Right kidney (tissue), 1 donor: ENCODE measurements around the gene SAMD4A.

Experiments used
- DNase-seq: peaks from one replicate; pipeline ENCODE4 v3.0.0-alpha.2; 2016

Gene SAMD4A

DNA sequence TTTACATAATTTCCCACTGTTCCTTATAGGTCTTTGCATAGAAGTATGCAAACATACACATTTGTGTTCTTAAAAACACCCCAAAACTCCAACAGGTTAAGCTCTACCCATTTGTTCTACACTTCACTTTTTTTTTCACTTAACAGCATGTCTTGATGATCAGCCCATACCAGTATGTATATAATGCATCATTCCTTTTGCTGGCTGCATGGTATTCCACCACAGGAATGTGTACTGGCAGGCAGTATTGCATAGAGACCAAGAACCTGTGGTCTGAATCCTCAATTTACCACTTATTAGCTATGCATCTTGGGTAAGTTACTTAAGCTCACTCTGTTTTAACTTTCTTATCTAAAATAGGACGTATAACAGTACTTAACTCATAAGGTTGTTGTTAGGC, 65.5 kb downstream of the SAMD4A start:
- no peak for DNase-seq

DNA sequence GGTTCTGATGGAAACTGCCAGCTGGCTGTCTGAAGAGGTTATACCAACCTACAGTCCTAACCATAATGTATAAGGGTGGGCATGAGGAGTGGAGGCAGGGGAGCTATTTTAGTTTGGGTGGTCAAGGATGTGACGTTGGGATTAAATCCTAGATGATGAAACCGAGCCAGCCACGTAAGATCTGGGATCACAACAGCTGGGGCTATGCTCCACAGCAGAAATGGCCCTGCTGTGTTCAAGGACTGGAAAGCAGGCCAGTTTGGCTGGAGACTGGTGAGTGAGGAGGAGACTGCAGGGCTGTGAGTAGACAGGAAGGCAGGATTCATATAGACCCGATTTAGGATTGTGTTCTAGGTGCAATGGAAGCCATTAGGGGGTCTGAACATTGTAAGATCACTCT, 66.1 kb downstream of the SAMD4A start:
- DNase-seq, result no peak

- no peak for DNase-seq
Observed at GRCh38 chr14:54637270-54638134, 70.6 kb downstream of the SAMD4A start.

GRCh38 chr14:54638135-54638446, 71.2 kb downstream of the SAMD4A start:
- no peak for DNase-seq

GRCh38 chr14:54639611-54640010, 72.7 kb downstream of the SAMD4A start:
- DNase-seq, result no peak

GRCh38 chr14:54640506-54640905, 73.6 kb downstream of the SAMD4A start:
- no peak for DNase-seq

- no peak for DNase-seq
Observed at GRCh38 chr14:54642121-54642520, 75.2 kb downstream of the SAMD4A start.

- no peak for DNase-seq
Observed at GRCh38 chr14:54642801-54643695, 76.1 kb downstream of the SAMD4A start.

DNA sequence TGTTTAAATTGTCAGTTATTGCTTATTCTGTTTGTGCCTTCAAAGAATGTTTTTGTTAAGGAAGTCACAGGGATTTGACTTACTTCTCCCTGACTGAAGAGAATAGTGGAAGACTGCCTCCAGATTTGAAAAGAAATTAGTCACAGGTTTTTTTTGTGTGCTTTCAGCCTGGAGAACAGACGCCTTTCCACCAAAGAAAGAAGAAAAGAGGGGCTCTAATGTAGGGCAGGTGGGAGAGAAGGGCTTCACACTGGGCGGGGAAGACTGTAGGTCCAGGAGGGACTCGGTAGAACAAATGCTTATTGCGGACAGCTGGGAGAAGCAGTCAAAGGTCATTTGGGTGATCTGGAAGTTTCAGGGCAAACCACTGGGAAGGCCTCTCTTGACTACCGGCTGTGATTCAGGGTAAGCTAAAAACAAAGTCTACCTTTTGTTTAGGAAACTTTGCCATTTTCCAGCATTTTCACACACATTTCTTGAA, 76.8 kb downstream of the SAMD4A start:
- DNase-seq, result no peak

DNA sequence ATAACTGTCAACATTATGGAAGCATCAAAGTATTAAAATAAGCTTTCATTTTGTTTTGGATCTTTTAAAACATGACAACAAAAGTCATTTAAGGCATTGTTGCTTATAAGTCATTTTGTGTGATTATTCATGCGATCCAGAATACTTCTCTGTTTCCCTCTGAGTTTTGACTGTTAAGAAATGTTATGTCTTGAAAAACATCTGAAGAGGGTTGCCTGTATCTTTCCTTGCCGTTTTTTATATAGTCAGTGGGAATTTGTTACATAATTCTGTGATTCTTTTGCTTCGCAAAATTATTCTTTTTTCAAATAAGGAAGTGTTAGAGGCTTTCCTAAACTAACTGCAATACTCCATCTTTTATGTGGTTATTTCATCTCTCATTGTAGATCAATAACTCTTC, 78.7 kb downstream of the SAMD4A start:
- DNase-seq, result no peak

DNA sequence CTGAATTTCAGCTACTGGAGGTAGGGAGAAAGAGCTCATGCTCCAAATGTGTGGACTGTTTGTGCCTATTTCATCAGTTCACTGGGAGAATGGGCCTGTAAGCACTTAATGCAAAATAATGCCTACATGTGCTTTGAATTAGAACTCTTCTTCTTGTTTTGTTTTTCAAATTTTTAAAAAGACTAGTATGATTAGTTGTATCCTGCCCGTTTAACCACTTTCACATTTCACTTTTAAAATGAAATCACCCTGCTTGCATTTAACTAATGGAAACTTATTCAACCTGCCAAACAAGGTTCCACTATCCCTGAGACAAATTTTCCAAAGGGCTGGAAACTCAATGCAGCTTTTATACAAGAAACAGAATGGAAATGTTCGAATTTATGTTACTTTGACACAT, 79.7 kb downstream of the SAMD4A start:
- DNase-seq, result no peak

GRCh38 chr14:54647378-54647777, 80.5 kb downstream of the SAMD4A start:
- DNase-seq, result no peak

DNA sequence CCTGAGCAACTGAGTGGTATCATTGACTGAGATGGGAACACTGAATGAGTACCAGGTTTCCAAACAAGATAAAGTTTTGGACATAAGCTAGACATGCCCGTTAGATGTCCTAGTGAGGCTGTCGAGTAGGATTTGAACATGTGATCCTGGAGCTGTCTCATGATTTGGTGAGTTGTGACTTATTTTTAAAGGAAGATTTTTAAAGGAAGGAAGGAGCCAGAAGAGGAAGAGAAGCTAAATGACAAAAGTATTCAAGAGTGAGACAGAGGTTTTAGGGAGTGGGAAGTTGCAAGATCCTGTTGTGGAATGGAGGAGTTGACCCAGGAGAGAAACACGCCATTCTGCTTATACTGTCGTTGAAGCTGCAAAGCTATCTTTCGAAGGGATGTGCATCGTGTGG, 82.1 kb downstream of the SAMD4A start:
- DNase-seq, result no peak

- no peak for DNase-seq
Observed at GRCh38 chr14:54650331-54650958, 83.5 kb downstream of the SAMD4A start.

DNA sequence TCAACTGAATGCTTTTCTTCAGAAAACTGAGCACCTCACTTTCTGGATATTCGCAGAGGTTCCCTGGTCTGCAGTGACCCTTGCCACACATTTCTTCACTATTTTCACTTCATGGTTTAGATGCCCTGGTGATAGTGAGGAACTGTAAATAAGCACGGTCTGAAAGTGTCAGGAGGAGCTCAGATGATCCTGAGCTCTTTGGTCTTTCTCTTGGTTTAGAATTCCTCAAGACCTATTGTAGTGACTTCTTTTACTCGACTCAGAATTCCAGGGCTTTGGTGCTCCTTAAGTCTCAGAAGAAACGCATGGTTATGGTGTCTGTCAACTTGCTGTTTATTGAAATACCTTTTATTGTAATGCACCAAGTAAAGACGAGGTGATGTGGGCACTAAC, 84.0 kb downstream of the SAMD4A start:
- no peak for DNase-seq

- no peak for DNase-seq
Observed at GRCh38 chr14:54651649-54652048, 84.7 kb downstream of the SAMD4A start.

- no peak for DNase-seq
Observed at GRCh38 chr14:54652188-54652587, 85.3 kb downstream of the SAMD4A start.

DNA sequence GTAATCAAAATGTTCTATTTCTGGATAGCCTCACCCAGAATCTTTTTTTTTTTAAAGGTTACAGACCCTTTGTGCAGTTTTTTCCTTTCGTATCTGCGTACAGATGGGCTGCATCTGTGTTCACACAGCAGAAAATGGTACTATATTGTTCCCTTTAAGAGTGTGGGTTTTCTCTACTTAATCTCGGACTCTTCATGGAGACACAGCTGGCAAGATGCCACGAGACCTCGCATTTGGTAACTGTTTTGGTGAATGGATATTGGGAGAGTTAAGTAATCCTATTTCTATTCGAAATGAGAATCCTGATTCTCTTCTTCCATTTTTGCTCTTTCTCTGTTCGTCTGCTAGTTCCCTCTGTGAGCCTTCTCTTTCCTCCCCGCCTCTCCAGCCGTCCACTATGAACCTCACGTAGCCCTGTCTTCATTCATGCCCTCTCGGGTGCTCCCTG, 85.7 kb downstream of the SAMD4A start:
- DNase-seq, result no peak

GRCh38 chr14:54653712-54654469, 87.0 kb downstream of the SAMD4A start:
- no peak for DNase-seq

- DNase-seq, result no peak
Observed at GRCh38 chr14:54654605-54655004, 87.7 kb downstream of the SAMD4A start.

DNA sequence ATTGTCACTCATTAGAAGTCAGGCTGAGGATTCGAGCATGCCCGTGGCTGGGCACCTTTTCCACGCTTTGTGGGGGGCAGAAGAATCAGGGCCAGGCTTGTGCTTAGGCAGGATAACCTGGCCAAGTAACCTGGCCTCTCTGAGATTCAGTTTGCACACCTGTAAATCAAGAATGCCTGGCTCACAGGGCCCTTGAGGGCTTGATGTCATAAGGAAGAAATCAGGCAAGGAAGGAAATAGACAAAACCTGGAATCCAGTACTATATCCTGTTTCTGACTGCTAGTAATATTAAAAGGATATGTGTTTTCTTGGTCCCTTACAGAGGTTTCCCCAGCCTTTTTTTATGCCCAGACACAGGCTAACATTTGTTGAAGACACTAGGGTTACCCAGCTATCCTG, 91.9 kb downstream of the SAMD4A start:
- no peak for DNase-seq

DNA sequence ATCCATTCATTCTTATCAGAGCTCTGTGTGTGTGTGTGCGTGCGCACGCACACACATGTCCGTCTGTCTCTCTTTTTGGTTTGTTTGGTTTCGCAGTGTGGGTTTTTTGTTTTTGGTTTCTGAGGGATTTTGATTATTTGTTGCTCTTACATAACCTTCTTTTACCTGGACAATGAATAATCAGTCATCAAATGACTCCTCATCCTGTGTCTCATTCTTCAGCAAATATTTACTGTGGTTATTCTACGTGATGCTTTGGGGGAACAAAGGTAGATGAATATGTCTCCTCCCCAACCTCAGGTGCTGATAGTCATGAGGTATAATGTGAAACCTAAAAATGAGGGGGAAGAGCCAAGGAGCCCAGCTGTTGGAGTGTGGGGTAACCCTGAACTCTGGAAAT, 92.4 kb downstream of the SAMD4A start:
- no peak for DNase-seq
